SK-N-SH (cell line): ENCODE data around the gene HECTD2.

Source experiments
- EZH2phosphoT487 ChIP-seq: fragments of 200-600 bp; sonication (generic); IDR thresholded peaks from 2 replicates; pipeline ENCODE4 v1.6.1; 2017; ENCODE audit warnings: low read depth, mixed run types, mild to moderate bottlenecking, antibody characterized with exemption, moderate library complexity, borderline replicate concordance
- FOXM1 ChIP-seq: IDR thresholded peaks from 2 replicates; pipeline ENCODE4 v1.4.0; 2012; ENCODE audit warnings: low read depth, mild to moderate bottlenecking
- MEF2A ChIP-seq: IDR thresholded peaks from 2 replicates; pipeline ENCODE4 v1.4.0; 2012; ENCODE audit warnings: low read depth, borderline replicate concordance
- NRF1 ChIP-seq: IDR thresholded peaks from 2 replicates; pipeline ENCODE4 v1.6.1; 2012; ENCODE audit warnings: low read depth, mild to moderate bottlenecking, low read length
- POLR2AphosphoS5 ChIP-seq: IDR thresholded peaks from 2 replicates; pipeline ENCODE4 v1.6.1; 2012; ENCODE audit warnings: low read depth, low read length
- RAD21 ChIP-seq: IDR thresholded peaks from 2 replicates; pipeline ENCODE4 v1.6.1; 2012; ENCODE audit warnings: mild to moderate bottlenecking, low read length
- RFX5 ChIP-seq: IDR thresholded peaks from 2 replicates; pipeline ENCODE4 v1.6.1; 2012; ENCODE audit warnings: mild to moderate bottlenecking, improper control_type of control experiment, low read length
- RXRA ChIP-seq: IDR thresholded peaks from 2 replicates; pipeline ENCODE4 v1.4.0; 2012; ENCODE audit warnings: low read depth, mild to moderate bottlenecking, borderline replicate concordance
- YY1 ChIP-seq: IDR thresholded peaks from 2 replicates; pipeline ENCODE4 v1.4.0; 2012; ENCODE audit warnings: low read depth, mild to moderate bottlenecking
- TF ChIP-seq, protein P1 (sequence below): fragments of 200-600 bp; sonication (generic); IDR thresholded peaks from 2 replicates; pipeline ENCODE4 v1.6.1; 2017; ENCODE audit warnings: antibody characterized with exemption, mild to moderate bottlenecking, moderate library complexity
- TF ChIP-seq, protein P2 (sequence below): fragments of 150-350 bp; IDR thresholded peaks from 2 replicates; pipeline ENCODE4 v1.6.1; 2016; ENCODE audit warnings: mild to moderate bottlenecking, low read depth, low read length
- TF ChIP-seq, protein P3 (sequence below): IDR thresholded peaks from 2 replicates; pipeline ENCODE4 v1.6.1; 2012; ENCODE audit warnings: mild to moderate bottlenecking, low read depth, low read length, moderate library complexity
- TF ChIP-seq, protein P4 (sequence below): fragments of 150-350 bp; IDR thresholded peaks from 2 replicates; pipeline ENCODE4 v1.6.1; 2017; ENCODE audit warnings: antibody characterized with exemption, low read length, low read depth, borderline replicate concordance
- TF ChIP-seq, protein P5 (sequence below): IDR thresholded peaks from 2 replicates; pipeline ENCODE4 v1.4.0; 2012; ENCODE audit warnings: low read depth, borderline replicate concordance

DNA sequence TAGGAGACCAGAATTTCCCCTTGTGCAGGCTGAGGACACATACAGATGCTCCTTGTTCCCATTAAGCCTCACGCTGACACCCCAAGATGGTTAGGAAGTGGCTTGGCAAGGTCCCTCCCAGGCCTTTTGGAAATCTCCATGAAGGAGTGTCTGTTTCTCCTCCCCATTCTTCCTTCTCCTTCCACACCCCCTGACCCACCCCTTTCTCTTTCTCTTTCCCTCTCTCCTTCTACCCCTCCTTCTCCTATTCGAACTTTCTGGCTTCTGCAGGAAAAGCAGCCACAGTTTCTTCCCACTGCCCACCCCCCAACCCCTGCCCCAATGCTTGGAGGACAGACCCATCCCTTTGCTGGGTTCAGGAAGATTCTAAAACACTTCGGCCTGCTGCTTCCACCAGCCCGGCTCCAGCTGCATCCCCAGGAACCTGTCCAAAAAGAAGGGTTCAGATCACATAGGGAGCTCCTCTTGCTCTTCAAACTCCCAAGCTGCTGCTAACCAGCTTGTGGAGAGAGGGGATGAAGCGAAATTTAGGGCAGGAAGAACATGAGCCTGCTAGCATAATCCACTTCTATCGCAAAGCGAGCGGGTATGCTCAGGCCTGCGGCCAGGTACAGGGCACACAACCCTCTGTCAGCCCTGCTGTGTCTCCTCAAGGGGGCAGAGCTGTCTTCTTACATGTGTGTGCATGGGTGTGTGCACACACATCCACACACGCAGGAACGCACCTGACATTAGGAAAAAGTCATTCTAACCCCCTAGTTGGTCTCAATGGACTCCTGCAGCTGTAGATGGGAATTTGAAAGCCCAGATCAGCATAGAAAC lies 142.3 kb downstream of the HECTD2 start:
- TF ChIP-seq, protein P1, sequence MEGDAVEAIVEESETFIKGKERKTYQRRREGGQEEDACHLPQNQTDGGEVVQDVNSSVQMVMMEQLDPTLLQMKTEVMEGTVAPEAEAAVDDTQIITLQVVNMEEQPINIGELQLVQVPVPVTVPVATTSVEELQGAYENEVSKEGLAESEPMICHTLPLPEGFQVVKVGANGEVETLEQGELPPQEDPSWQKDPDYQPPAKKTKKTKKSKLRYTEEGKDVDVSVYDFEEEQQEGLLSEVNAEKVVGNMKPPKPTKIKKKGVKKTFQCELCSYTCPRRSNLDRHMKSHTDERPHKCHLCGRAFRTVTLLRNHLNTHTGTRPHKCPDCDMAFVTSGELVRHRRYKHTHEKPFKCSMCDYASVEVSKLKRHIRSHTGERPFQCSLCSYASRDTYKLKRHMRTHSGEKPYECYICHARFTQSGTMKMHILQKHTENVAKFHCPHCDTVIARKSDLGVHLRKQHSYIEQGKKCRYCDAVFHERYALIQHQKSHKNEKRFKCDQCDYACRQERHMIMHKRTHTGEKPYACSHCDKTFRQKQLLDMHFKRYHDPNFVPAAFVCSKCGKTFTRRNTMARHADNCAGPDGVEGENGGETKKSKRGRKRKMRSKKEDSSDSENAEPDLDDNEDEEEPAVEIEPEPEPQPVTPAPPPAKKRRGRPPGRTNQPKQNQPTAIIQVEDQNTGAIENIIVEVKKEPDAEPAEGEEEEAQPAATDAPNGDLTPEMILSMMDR: peak; percentile 49
- no peak for TF ChIP-seq POLR2AphosphoS5
- TF ChIP-seq, protein P2, sequence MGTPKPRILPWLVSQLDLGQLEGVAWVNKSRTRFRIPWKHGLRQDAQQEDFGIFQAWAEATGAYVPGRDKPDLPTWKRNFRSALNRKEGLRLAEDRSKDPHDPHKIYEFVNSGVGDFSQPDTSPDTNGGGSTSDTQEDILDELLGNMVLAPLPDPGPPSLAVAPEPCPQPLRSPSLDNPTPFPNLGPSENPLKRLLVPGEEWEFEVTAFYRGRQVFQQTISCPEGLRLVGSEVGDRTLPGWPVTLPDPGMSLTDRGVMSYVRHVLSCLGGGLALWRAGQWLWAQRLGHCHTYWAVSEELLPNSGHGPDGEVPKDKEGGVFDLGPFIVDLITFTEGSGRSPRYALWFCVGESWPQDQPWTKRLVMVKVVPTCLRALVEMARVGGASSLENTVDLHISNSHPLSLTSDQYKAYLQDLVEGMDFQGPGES: no peak
- no peak for TF ChIP-seq NRF1
- TF ChIP-seq, protein P3, sequence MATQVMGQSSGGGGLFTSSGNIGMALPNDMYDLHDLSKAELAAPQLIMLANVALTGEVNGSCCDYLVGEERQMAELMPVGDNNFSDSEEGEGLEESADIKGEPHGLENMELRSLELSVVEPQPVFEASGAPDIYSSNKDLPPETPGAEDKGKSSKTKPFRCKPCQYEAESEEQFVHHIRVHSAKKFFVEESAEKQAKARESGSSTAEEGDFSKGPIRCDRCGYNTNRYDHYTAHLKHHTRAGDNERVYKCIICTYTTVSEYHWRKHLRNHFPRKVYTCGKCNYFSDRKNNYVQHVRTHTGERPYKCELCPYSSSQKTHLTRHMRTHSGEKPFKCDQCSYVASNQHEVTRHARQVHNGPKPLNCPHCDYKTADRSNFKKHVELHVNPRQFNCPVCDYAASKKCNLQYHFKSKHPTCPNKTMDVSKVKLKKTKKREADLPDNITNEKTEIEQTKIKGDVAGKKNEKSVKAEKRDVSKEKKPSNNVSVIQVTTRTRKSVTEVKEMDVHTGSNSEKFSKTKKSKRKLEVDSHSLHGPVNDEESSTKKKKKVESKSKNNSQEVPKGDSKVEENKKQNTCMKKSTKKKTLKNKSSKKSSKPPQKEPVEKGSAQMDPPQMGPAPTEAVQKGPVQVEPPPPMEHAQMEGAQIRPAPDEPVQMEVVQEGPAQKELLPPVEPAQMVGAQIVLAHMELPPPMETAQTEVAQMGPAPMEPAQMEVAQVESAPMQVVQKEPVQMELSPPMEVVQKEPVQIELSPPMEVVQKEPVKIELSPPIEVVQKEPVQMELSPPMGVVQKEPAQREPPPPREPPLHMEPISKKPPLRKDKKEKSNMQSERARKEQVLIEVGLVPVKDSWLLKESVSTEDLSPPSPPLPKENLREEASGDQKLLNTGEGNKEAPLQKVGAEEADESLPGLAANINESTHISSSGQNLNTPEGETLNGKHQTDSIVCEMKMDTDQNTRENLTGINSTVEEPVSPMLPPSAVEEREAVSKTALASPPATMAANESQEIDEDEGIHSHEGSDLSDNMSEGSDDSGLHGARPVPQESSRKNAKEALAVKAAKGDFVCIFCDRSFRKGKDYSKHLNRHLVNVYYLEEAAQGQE: no peak
- TF ChIP-seq, protein P4, sequence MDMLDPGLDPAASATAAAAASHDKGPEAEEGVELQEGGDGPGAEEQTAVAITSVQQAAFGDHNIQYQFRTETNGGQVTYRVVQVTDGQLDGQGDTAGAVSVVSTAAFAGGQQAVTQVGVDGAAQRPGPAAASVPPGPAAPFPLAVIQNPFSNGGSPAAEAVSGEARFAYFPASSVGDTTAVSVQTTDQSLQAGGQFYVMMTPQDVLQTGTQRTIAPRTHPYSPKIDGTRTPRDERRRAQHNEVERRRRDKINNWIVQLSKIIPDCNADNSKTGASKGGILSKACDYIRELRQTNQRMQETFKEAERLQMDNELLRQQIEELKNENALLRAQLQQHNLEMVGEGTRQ: no peak
- no peak for TF ChIP-seq RFX5
- TF ChIP-seq EZH2phosphoT487: no peak
- TF ChIP-seq YY1: no peak
- TF ChIP-seq, protein P5, sequence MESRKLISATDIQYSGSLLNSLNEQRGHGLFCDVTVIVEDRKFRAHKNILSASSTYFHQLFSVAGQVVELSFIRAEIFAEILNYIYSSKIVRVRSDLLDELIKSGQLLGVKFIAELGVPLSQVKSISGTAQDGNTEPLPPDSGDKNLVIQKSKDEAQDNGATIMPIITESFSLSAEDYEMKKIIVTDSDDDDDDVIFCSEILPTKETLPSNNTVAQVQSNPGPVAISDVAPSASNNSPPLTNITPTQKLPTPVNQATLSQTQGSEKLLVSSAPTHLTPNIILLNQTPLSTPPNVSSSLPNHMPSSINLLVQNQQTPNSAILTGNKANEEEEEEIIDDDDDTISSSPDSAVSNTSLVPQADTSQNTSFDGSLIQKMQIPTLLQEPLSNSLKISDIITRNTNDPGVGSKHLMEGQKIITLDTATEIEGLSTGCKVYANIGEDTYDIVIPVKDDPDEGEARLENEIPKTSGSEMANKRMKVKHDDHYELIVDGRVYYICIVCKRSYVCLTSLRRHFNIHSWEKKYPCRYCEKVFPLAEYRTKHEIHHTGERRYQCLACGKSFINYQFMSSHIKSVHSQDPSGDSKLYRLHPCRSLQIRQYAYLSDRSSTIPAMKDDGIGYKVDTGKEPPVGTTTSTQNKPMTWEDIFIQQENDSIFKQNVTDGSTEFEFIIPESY: no peak
- TF ChIP-seq RAD21: peak; percentile 64
- no peak for TF ChIP-seq FOXM1
- no peak for TF ChIP-seq RXRA
- TF ChIP-seq MEF2A: no peak
